ENCODE data around the gene COASY.

DNA sequence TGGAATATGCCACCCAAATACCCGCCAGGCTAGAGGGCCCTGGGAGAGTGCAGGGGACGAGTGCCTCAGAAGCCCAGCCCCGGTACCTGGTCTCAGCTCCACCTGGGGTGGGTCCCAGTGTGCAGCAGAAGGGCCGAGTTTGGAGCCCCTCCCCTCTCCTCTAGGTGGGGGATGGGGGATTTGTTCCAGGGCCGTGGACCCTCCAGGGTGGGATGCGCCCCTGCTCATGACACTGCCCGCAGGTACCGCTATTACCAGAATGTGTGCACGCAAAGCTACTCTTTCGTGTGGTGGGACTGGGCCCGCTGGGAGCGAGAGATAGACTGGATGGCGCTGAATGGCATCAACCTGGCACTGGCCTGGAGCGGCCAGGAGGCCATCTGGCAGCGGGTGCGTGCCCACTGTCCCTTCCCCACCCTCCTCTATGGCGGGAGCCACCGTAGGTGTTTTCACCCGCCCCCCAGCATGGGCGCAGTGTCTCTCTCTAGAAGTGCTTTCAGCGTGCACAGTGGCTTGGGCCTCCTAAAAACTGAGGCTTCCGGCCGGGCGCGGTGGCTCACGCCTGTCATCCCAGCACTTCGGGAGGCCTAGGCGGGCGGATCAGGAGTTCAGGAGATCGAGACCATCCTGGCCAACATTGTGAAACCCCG, 24.7 kb upstream of the COASY start:
- no peak for TF ChIP-seq POLR2A (IDR thresholded peaks at IDR 0.05; ENCODE audit: low read depth)
- TF ChIP-seq, protein P1, sequence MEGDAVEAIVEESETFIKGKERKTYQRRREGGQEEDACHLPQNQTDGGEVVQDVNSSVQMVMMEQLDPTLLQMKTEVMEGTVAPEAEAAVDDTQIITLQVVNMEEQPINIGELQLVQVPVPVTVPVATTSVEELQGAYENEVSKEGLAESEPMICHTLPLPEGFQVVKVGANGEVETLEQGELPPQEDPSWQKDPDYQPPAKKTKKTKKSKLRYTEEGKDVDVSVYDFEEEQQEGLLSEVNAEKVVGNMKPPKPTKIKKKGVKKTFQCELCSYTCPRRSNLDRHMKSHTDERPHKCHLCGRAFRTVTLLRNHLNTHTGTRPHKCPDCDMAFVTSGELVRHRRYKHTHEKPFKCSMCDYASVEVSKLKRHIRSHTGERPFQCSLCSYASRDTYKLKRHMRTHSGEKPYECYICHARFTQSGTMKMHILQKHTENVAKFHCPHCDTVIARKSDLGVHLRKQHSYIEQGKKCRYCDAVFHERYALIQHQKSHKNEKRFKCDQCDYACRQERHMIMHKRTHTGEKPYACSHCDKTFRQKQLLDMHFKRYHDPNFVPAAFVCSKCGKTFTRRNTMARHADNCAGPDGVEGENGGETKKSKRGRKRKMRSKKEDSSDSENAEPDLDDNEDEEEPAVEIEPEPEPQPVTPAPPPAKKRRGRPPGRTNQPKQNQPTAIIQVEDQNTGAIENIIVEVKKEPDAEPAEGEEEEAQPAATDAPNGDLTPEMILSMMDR (IDR thresholded peaks at IDR 0.05): no peak
- no peak for TF ChIP-seq POLR2AphosphoS5 (IDR thresholded peaks at IDR 0.05)
- no peak for TF ChIP-seq EP300 (IDR thresholded peaks at IDR 0.05)
